ENCODE measurements around the gene C15orf62.

The C15orf62 gene

GRCh38 chr15:40731034-40731433 lies 38.7 kb upstream of the C15orf62 start:
- ChIA-PET CTCF (interaction anchor here (1.4 kb wide), 1 partner anchor 51 kb away, joined by 3 read pairs; no protein-coding TSS in a partner anchor), POLR2A (interaction anchor here (0.9 to 1.0 kb wide), 2 partner anchors 8 to 11 kb away, joined by 3 read pairs; no protein-coding TSS in a partner anchor)
- TF ChIP-seq L3MBTL2 (conservative IDR thresholded peaks at IDR 0.05) (no peak), ELF4 (IDR thresholded peaks at IDR 0.05) (no peak), CTBP1 (IDR thresholded peaks at IDR 0.05; ENCODE audit: borderline replicate concordance) (no peak), FOXA1 (IDR thresholded peaks at IDR 0.05) (no peak), PKNOX1 (IDR thresholded peaks at IDR 0.05) (no peak), BHLHE40 (IDR thresholded peaks at IDR 0.05; ENCODE audit: borderline replicate concordance) (no peak), SUZ12 (IDR thresholded peaks at IDR 0.05) (no peak), FOXK2 (IDR thresholded peaks at IDR 0.05) (no peak), SP1 (IDR thresholded peaks at IDR 0.05) (no peak), ARNT (IDR thresholded peaks at IDR 0.05) (no peak), FOXM1 (IDR thresholded peaks at IDR 0.05; ENCODE audit: borderline replicate concordance) (no peak), HDGF (IDR thresholded peaks at IDR 0.05; ENCODE audit: borderline replicate concordance) (no peak), NFRKB (IDR thresholded peaks at IDR 0.05) (no peak), LEF1 (IDR thresholded peaks at IDR 0.05; ENCODE audit: borderline replicate concordance) (no peak), TARDBP (IDR thresholded peaks at IDR 0.05) (no peak)
- no peak for DNase-seq (ENCODE audit: extremely low spot score)

GRCh38 chr15:40736575-40736974 lies 33.2 kb upstream of the C15orf62 start:
- TF ChIP-seq HDGF (IDR thresholded peaks at IDR 0.05; ENCODE audit: borderline replicate concordance), result no peak
- TF ChIP-seq FOXA1 (IDR thresholded peaks at IDR 0.05), result no peak
- TF ChIP-seq FOXM1 (IDR thresholded peaks at IDR 0.05; ENCODE audit: borderline replicate concordance), result no peak
- no peak for TF ChIP-seq TARDBP (IDR thresholded peaks at IDR 0.05)
- no peak for TF ChIP-seq ELF4 (IDR thresholded peaks at IDR 0.05)
- no peak for TF ChIP-seq BHLHE40 (IDR thresholded peaks at IDR 0.05; ENCODE audit: borderline replicate concordance)
- no peak for TF ChIP-seq ZNF384 (IDR thresholded peaks at IDR 0.05)
- no peak for TF ChIP-seq PKNOX1 (IDR thresholded peaks at IDR 0.05)
- no peak for TF ChIP-seq CTBP1 (IDR thresholded peaks at IDR 0.05; ENCODE audit: borderline replicate concordance)
- TF ChIP-seq ARNT (IDR thresholded peaks at IDR 0.05), result no peak
- no peak for TF ChIP-seq LEF1 (IDR thresholded peaks at IDR 0.05; ENCODE audit: borderline replicate concordance)
- DNase-seq (ENCODE audit: extremely low spot score), result no peak
- ChIA-PET POLR2A (no interaction called here), CTCF (no interaction called here)

- POLR2A ChIA-PET, result interaction anchor here (0.8 kb wide), 1 partner anchor 20 kb away, joined by 3 read pairs; no protein-coding TSS in a partner anchor
- TF ChIP-seq L3MBTL2 (conservative IDR thresholded peaks at IDR 0.05) (no peak), LEF1 (IDR thresholded peaks at IDR 0.05; ENCODE audit: borderline replicate concordance) (no peak), BHLHE40 (IDR thresholded peaks at IDR 0.05; ENCODE audit: borderline replicate concordance) (no peak), FOXA1 (IDR thresholded peaks at IDR 0.05) (no peak), ZNF384 (IDR thresholded peaks at IDR 0.05) (no peak), ARNT (IDR thresholded peaks at IDR 0.05) (no peak), FOXM1 (IDR thresholded peaks at IDR 0.05; ENCODE audit: borderline replicate concordance) (no peak)
- CTCF ChIA-PET, result no interaction called here
- no peak for DNase-seq (ENCODE audit: extremely low spot score)
Measured at GRCh38 chr15:40737048-40737447, 32.7 kb upstream of the C15orf62 start.

- POLR2A ChIA-PET, result interaction anchor here (0.9 kb wide), 1 partner anchor 8 kb away, joined by 3 read pairs; no protein-coding TSS in a partner anchor
- TF ChIP-seq PKNOX1 (IDR thresholded peaks at IDR 0.05) (no peak), L3MBTL2 (conservative IDR thresholded peaks at IDR 0.05) (no peak), CTBP1 (IDR thresholded peaks at IDR 0.05; ENCODE audit: borderline replicate concordance) (no peak), TARDBP (IDR thresholded peaks at IDR 0.05) (no peak), NFRKB (IDR thresholded peaks at IDR 0.05) (no peak), ARNT (IDR thresholded peaks at IDR 0.05) (no peak), SUZ12 (IDR thresholded peaks at IDR 0.05) (no peak), FOXK2 (IDR thresholded peaks at IDR 0.05) (no peak), HDGF (IDR thresholded peaks at IDR 0.05; ENCODE audit: borderline replicate concordance) (no peak), ZNF384 (IDR thresholded peaks at IDR 0.05) (no peak), ELF4 (IDR thresholded peaks at IDR 0.05) (no peak), FOXA1 (IDR thresholded peaks at IDR 0.05) (no peak), FOXM1 (IDR thresholded peaks at IDR 0.05; ENCODE audit: borderline replicate concordance) (no peak), SP1 (IDR thresholded peaks at IDR 0.05) (no peak), LEF1 (IDR thresholded peaks at IDR 0.05; ENCODE audit: borderline replicate concordance) (no peak), BHLHE40 (IDR thresholded peaks at IDR 0.05; ENCODE audit: borderline replicate concordance) (no peak)
- no peak for DNase-seq (ENCODE audit: extremely low spot score)
- CTCF ChIA-PET, result interaction anchor here (0.5 kb wide), 1 partner anchor 60 kb away, joined by 4 read pairs; no protein-coding TSS in a partner anchor
Measured at GRCh38 chr15:40739047-40739446, 30.7 kb upstream of the C15orf62 start.

GRCh38 chr15:40739854-40740253 lies 29.9 kb upstream of the C15orf62 start:
- POLR2A ChIA-PET, result no interaction called here
- CTCF ChIA-PET, result no interaction called here
- no peak for TF ChIP-seq ZNF384 (IDR thresholded peaks at IDR 0.05)
- TF ChIP-seq PKNOX1 (IDR thresholded peaks at IDR 0.05), result no peak
- no peak for TF ChIP-seq FOXA1 (IDR thresholded peaks at IDR 0.05)
- TF ChIP-seq FOXM1 (IDR thresholded peaks at IDR 0.05; ENCODE audit: borderline replicate concordance), result no peak
- TF ChIP-seq CTBP1 (IDR thresholded peaks at IDR 0.05; ENCODE audit: borderline replicate concordance), result no peak
- TF ChIP-seq ARNT (IDR thresholded peaks at IDR 0.05), result no peak
- DNase-seq (ENCODE audit: extremely low spot score), result no peak

GRCh38 chr15:40743485-40743901 lies 26.3 kb upstream of the C15orf62 start:
- CTCF ChIA-PET, result no interaction called here
- TF ChIP-seq ZNF384 (IDR thresholded peaks at IDR 0.05) (no peak), ARNT (IDR thresholded peaks at IDR 0.05) (no peak), FOXM1 (IDR thresholded peaks at IDR 0.05; ENCODE audit: borderline replicate concordance) (no peak), TARDBP (IDR thresholded peaks at IDR 0.05) (no peak), SP1 (IDR thresholded peaks at IDR 0.05) (no peak), HDGF (IDR thresholded peaks at IDR 0.05; ENCODE audit: borderline replicate concordance) (no peak), CTBP1 (IDR thresholded peaks at IDR 0.05; ENCODE audit: borderline replicate concordance) (no peak), LEF1 (IDR thresholded peaks at IDR 0.05; ENCODE audit: borderline replicate concordance) (no peak), L3MBTL2 (conservative IDR thresholded peaks at IDR 0.05) (no peak), FOXK2 (IDR thresholded peaks at IDR 0.05) (no peak), FOXA1 (IDR thresholded peaks at IDR 0.05) (no peak), BHLHE40 (IDR thresholded peaks at IDR 0.05; ENCODE audit: borderline replicate concordance) (no peak)
- POLR2A ChIA-PET, result no interaction called here
- DNase-seq (ENCODE audit: extremely low spot score), result no peak
